Activated CD8-positive, alpha-beta T cell treated with anti-CD3 and anti-CD28 coated beads, Interleukin-2, amount 10 ng/mL, durations not matched to agents 7 days and 5 days (primary cell): ENCODE data around the gene BRSK2. TPM values are rescaled to one million over a fixed set of nuclear protein-coding genes. Genes with fewer than 3 reads are reported as not detected.
A peak's percentile ranks its signal among the peaks of the same experiment; 100 is the strongest.

ENCODE experiments used
- ATAC-seq: fragments of 150-1000 bp; cut with Tn5 transposase; one replicate; pipeline ENCODE4 v1.10.0; 2021; ENCODE audit warnings: moderate library complexity
- CTCF ChIA-PET: fragments of 350-600 bp; sonication (Branson Sonifier 250); formaldehyde crosslinking; loops from one replicate; lab custom pipeline; 2021; ENCODE audit warnings: antibody characterized with exemption; lab: Charles Lee
- POLR2A ChIA-PET: fragments of 350-600 bp; sonication (Branson Sonifier 250); formaldehyde crosslinking; loops from one replicate; lab custom pipeline; 2021; ENCODE audit warnings: antibody characterized with exemption; lab: Charles Lee
- DNase-seq: peaks from one replicate; pipeline ENCODE4 v3.0.0-alpha.2; 2020
- H3K27ac Mint-ChIP-seq: one replicate; pipeline ENCODE4 v1.8.0; 2021; ENCODE audit warnings: mild to moderate bottlenecking, mixed read lengths
- H3K27me3 Mint-ChIP-seq: one replicate; pipeline ENCODE4 v1.8.0; 2021; ENCODE audit warnings: low read depth, mixed read lengths
- H3K36me3 Mint-ChIP-seq: one replicate; pipeline ENCODE4 v1.8.0; 2021; ENCODE audit warnings: low read depth, mixed read lengths
- H3K4me1 Mint-ChIP-seq: one replicate; pipeline ENCODE4 v1.8.0; 2021; ENCODE audit warnings: low read depth, mixed read lengths
- H3K4me3 Mint-ChIP-seq: one replicate; pipeline ENCODE4 v1.8.0; 2021; ENCODE audit warnings: mild to moderate bottlenecking, mixed read lengths
- H3K9me3 Mint-ChIP-seq: one replicate; pipeline ENCODE4 v1.8.0; 2022; ENCODE audit warnings: mixed read lengths; ENCODE audit not compliant: insufficient read depth
- total RNA-seq, 2 experiments: library from RNA; stranded (reverse); gene quantifications; one replicate each; pipeline ENCODE4 v1.2.3, GENCODE V29; 2021

Gene BRSK2
- total RNA-seq, 2 experiments from 2014 or later: 0.39 TPM; not detected in 1

GRCh38 chr11:1440066-1440465 lies 50.3 kb downstream of the BRSK2 start:
- DNase-seq: no peak
- POLR2A ChIA-PET: no interaction called here
- Mint-ChIP-seq H3K27me3 (no peaks in the 10 kb centered on the region), H3K27ac (no peak overlapping the region), H3K36me3 (no peaks in the 10 kb centered on the region), H3K4me3 (no peak overlapping the region), H3K4me1 (no peaks in the 10 kb centered on the region), H3K9me3 (no peaks in the 10 kb centered on the region)
- ATAC-seq: no peak
- CTCF ChIA-PET: no interaction called here

- DNase-seq (no peak), ATAC-seq (no peak)
- no peaks in the 10 kb centered on the region for H3K4me1 Mint-ChIP-seq
- POLR2A ChIA-PET: no interaction called here
- H3K27ac Mint-ChIP-seq: no peak overlapping the region
- H3K27me3 Mint-ChIP-seq: no peaks in the 10 kb centered on the region
- no peaks in the 10 kb centered on the region for H3K9me3 Mint-ChIP-seq
- H3K4me3 Mint-ChIP-seq: no peak overlapping the region
- H3K36me3 Mint-ChIP-seq: no peaks in the 10 kb centered on the region
- CTCF ChIA-PET: no interaction called here
Measured at GRCh38 chr11:1440496-1440895, 50.8 kb downstream of the BRSK2 start.

GRCh38 chr11:1442163-1442562 lies 52.4 kb downstream of the BRSK2 start:
- Mint-ChIP-seq H3K36me3 (no peaks in the 10 kb centered on the region), H3K27me3 (no peaks in the 10 kb centered on the region), H3K27ac (no peak overlapping the region), H3K4me1 (no peaks in the 10 kb centered on the region), H3K9me3 (no peaks in the 10 kb centered on the region), H3K4me3 (no peak overlapping the region)
- CTCF ChIA-PET: no interaction called here
- no peak for ATAC-seq
- POLR2A ChIA-PET: no interaction called here
- no peak for DNase-seq

GRCh38 chr11:1442807-1443366 lies 53.2 kb downstream of the BRSK2 start:
- ChIA-PET CTCF (no interaction called here), POLR2A (no interaction called here)
- no peak for ATAC-seq
- Mint-ChIP-seq H3K27ac (no peak overlapping the region), H3K4me1 (no peaks in the 10 kb centered on the region), H3K27me3 (no peaks in the 10 kb centered on the region), H3K4me3 (no peak overlapping the region), H3K9me3 (no peaks in the 10 kb centered on the region), H3K36me3 (no peaks in the 10 kb centered on the region)
- DNase-seq: no peak

GRCh38 chr11:1443737-1444136 lies 54.0 kb downstream of the BRSK2 start:
- Mint-ChIP-seq H3K9me3 (no peaks in the 10 kb centered on the region), H3K36me3 (no peaks in the 10 kb centered on the region), H3K4me1 (no peaks in the 10 kb centered on the region), H3K4me3 (no peak overlapping the region), H3K27me3 (no peaks in the 10 kb centered on the region), H3K27ac (no peak overlapping the region)
- no peak for ATAC-seq
- CTCF ChIA-PET: no interaction called here
- no peak for DNase-seq
- POLR2A ChIA-PET: no interaction called here

GRCh38 chr11:1444321-1444720 lies 54.6 kb downstream of the BRSK2 start:
- Mint-ChIP-seq H3K27ac (no peak overlapping the region), H3K27me3 (no peaks in the 10 kb centered on the region), H3K9me3 (no peaks in the 10 kb centered on the region), H3K36me3 (no peaks in the 10 kb centered on the region), H3K4me1 (no peaks in the 10 kb centered on the region), H3K4me3 (no peak overlapping the region)
- POLR2A ChIA-PET: no interaction called here
- ATAC-seq (no peak), DNase-seq (no peak)
- CTCF ChIA-PET: no interaction called here

- no peak for ATAC-seq
- H3K4me1 Mint-ChIP-seq: no peaks in the 10 kb centered on the region
Measured at GRCh38 chr11:1444823-1445422, 55.2 kb downstream of the BRSK2 start.

GRCh38 chr11:1445741-1446445 lies 56.2 kb downstream of the BRSK2 start:
- Mint-ChIP-seq H3K27ac (no peak overlapping the region), H3K4me1 (no peaks in the 10 kb centered on the region), H3K9me3 (no peaks in the 10 kb centered on the region), H3K27me3 (no peaks in the 10 kb centered on the region), H3K4me3 (no peak overlapping the region), H3K36me3 (no peaks in the 10 kb centered on the region)
- DNase-seq (no peak), ATAC-seq (peak; percentile 20)
- ChIA-PET CTCF (no interaction called here), POLR2A (no interaction called here)

More at GRCh38 chr11:1444823-1445422, 55.2 kb downstream of the BRSK2 start:
- Mint-ChIP-seq H3K9me3 (no peaks in the 10 kb centered on the region), H3K27ac (no peak overlapping the region), H3K36me3 (no peaks in the 10 kb centered on the region), H3K27me3 (no peaks in the 10 kb centered on the region), H3K4me3 (no peak overlapping the region)
- ChIA-PET CTCF (no interaction called here), POLR2A (interaction anchor here (0.7 kb wide), 1 partner anchor 241 kb away, joined by 4 read pairs; no protein-coding TSS in a partner anchor)
- no peak for DNase-seq

GRCh38 chr11:1446623-1447022 lies 56.9 kb downstream of the BRSK2 start:
- no peak for ATAC-seq
- DNase-seq: no peak
- no peak overlapping the region for H3K27ac Mint-ChIP-seq
- H3K4me1 Mint-ChIP-seq: no peaks in the 10 kb centered on the region
- H3K27me3 Mint-ChIP-seq: no peaks in the 10 kb centered on the region
- H3K4me3 Mint-ChIP-seq: no peak overlapping the region
- ChIA-PET CTCF (no interaction called here), POLR2A (no interaction called here)
- no peaks in the 10 kb centered on the region for H3K36me3 Mint-ChIP-seq
- H3K9me3 Mint-ChIP-seq: no peaks in the 10 kb centered on the region

GRCh38 chr11:1447845-1448825 lies 58.4 kb downstream of the BRSK2 start:
- Mint-ChIP-seq H3K27ac (no peak overlapping the region), H3K4me1 (no peaks in the 10 kb centered on the region), H3K27me3 (no peaks in the 10 kb centered on the region), H3K4me3 (no peak overlapping the region), H3K9me3 (no peaks in the 10 kb centered on the region), H3K36me3 (no peaks in the 10 kb centered on the region)
- DNase-seq (no peak), ATAC-seq (no peak)
- ChIA-PET CTCF (no interaction called here), POLR2A (no interaction called here)

- Mint-ChIP-seq H3K4me3 (no peak overlapping the region), H3K27me3 (no peaks in the 10 kb centered on the region), H3K36me3 (no peaks in the 10 kb centered on the region), H3K9me3 (no peaks in the 10 kb centered on the region), H3K4me1 (no peaks in the 10 kb centered on the region), H3K27ac (no peak overlapping the region)
- POLR2A ChIA-PET: no interaction called here
- ATAC-seq (no peak), DNase-seq (no peak)
- CTCF ChIA-PET: no interaction called here
Measured at GRCh38 chr11:1448882-1449281, 59.1 kb downstream of the BRSK2 start.
